Endothelial cell (in vitro differentiated cells): ENCODE results near the gene C1QTNF9. TPM values are rescaled to one million over a fixed set of nuclear protein-coding genes. Genes with fewer than 3 reads are reported as not detected.
"Not testable (repeated sequence)": the region's sequence is repeated elsewhere in the genome, so short reads cannot be mapped to it uniquely, and the experiment has no call there.

Experiments used
- DNase-seq: peaks from one replicate; pipeline ENCODE4 v3.0.0; 2021; ENCODE audit warnings: low spot score
- H3K27ac Mint-ChIP-seq: one replicate; pipeline ENCODE4 v1.8.0; 2021; ENCODE audit warnings: mixed read lengths, inconsistent platforms; ENCODE audit not compliant: unreplicated experiment
- H3K27me3 Mint-ChIP-seq: one replicate; pipeline ENCODE4 v1.8.0; 2021; ENCODE audit warnings: mild to moderate bottlenecking, moderate library complexity, mixed read lengths, inconsistent platforms; ENCODE audit not compliant: unreplicated experiment
- H3K36me3 Mint-ChIP-seq: one replicate; pipeline ENCODE4 v1.8.0; 2021; ENCODE audit warnings: mild to moderate bottlenecking, low read depth, mixed read lengths, inconsistent platforms; ENCODE audit not compliant: unreplicated experiment
- H3K4me1 Mint-ChIP-seq: one replicate; pipeline ENCODE4 v1.8.0; 2021; ENCODE audit warnings: mild to moderate bottlenecking, mixed read lengths, inconsistent platforms; ENCODE audit not compliant: unreplicated experiment
- H3K4me3 Mint-ChIP-seq: one replicate; pipeline ENCODE4 v1.8.0; 2021; ENCODE audit warnings: mild to moderate bottlenecking, mixed read lengths, inconsistent platforms; ENCODE audit not compliant: unreplicated experiment
- H3K9me3 Mint-ChIP-seq: one replicate; pipeline ENCODE4 v1.8.0; 2021; ENCODE audit warnings: mixed read lengths, inconsistent platforms; ENCODE audit not compliant: unreplicated experiment
- long read RNA-seq: library from polyadenylated mRNA; unstranded; transcript quantifications from one replicate; pipeline ENCODE4 v2.0.0, GENCODE V29; 2020; ENCODE audit not compliant: unreplicated experiment
- total RNA-seq: library from RNA; stranded (reverse); fragmentation: NEBNext Ultra II Directional; extraction: Animal tissue kit (Norgen Biotek cat#: 25700); gene quantifications from one replicate; pipeline ENCODE4 v1.2.1, GENCODE V29; 2021; ENCODE audit not compliant: unreplicated experiment
- TF ChIP-seq, protein P1 (sequence below): fragments of 200-600 bp; sonication (generic); IDR thresholded peaks from one replicate; pipeline ENCODE4 v1.5.0; 2021; ENCODE audit warnings: antibody characterized with exemption; ENCODE audit not compliant: unreplicated experiment

Gene C1QTNF9, protein sequence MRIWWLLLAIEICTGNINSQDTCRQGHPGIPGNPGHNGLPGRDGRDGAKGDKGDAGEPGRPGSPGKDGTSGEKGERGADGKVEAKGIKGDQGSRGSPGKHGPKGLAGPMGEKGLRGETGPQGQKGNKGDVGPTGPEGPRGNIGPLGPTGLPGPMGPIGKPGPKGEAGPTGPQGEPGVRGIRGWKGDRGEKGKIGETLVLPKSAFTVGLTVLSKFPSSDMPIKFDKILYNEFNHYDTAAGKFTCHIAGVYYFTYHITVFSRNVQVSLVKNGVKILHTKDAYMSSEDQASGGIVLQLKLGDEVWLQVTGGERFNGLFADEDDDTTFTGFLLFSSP
- total RNA-seq, result not detected
- long read RNA-seq, result 0 reads

DNA sequence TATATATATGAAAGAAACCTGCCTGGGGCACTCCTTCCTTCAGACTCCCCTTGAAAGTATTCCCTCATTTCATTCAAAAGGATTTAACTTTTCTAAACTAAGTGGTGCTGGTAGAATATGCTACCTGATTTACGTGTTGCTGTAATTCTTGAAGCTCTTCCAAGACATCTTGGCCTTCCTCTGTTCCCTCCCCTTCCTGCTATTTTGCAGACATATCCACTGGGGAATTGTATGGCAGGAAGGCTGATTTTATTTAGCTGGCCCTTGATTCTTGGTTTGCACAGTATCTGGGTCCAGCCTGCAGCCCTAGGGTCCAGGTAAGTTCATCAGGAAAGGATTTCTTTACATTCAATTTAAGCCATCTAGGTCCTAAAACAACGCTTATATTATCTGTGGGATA, at the start of gene C1QTNF9:
C1QTNF9 (plus strand) TSS at position 281 of the 400 bp plus-strand sequence. CDS start 6,424 bp downstream, outside the sequence.
- H3K27me3 Mint-ChIP-seq, H3K9me3 Mint-ChIP-seq, H3K36me3 Mint-ChIP-seq, H3K4me3 Mint-ChIP-seq, H3K27ac Mint-ChIP-seq, DNase-seq: not testable (repeated sequence)
- H3K4me1 Mint-ChIP-seq, result peaks cover 14% of the 10 kb centered on the region

DNA sequence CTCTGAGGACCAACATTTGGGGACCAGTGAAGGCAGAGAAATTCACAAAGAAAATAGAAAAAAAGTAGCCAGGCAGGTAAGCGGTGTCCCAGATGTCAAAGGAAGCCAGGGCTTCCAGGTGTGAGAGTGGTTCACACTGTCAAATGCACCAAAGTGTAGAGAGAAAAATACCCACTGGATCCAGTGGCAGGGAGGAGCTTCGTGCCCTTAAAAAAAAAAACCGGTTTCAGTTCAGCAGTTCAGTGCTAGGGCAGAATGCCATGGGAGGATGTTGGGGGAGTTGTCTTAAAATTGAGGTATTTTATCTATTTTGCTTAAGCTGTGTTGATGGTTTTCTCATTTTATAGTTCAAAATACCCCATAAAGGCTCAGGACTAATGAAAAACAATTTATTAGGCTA, 47.8 kb upstream of the C1QTNF9 start:
- no peak overlapping the region for H3K4me3 Mint-ChIP-seq
- no peaks in the 10 kb centered on the region for H3K9me3 Mint-ChIP-seq
- no peak for DNase-seq
- no peak overlapping the region for H3K27ac Mint-ChIP-seq
- no peaks in the 10 kb centered on the region for H3K36me3 Mint-ChIP-seq
- no peaks in the 10 kb centered on the region for H3K4me1 Mint-ChIP-seq
- TF ChIP-seq, protein P1, sequence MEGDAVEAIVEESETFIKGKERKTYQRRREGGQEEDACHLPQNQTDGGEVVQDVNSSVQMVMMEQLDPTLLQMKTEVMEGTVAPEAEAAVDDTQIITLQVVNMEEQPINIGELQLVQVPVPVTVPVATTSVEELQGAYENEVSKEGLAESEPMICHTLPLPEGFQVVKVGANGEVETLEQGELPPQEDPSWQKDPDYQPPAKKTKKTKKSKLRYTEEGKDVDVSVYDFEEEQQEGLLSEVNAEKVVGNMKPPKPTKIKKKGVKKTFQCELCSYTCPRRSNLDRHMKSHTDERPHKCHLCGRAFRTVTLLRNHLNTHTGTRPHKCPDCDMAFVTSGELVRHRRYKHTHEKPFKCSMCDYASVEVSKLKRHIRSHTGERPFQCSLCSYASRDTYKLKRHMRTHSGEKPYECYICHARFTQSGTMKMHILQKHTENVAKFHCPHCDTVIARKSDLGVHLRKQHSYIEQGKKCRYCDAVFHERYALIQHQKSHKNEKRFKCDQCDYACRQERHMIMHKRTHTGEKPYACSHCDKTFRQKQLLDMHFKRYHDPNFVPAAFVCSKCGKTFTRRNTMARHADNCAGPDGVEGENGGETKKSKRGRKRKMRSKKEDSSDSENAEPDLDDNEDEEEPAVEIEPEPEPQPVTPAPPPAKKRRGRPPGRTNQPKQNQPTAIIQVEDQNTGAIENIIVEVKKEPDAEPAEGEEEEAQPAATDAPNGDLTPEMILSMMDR, result no peak
- peaks cover 2% of the 10 kb centered on the region for H3K27me3 Mint-ChIP-seq

DNA sequence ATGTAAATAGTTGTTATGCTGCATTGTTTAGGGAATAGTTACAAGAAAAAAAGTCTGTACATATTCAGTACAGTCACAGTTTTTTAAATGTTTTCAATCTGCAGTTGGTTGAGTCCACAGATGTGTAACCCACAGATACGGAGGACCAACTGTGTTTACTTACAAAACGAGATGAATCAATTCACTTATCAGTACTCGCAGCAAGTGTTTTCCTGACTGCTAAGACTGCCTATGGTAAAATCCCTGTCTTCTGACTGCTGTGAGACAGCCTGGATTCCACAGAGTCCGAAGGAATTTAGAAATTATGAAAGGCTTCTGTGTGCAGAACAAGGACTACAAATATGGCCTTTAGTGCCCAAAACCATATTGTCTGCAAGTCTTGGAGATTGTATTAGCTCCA, 45.7 kb upstream of the C1QTNF9 start:
- TF ChIP-seq, protein P1, result no peak
- no peak overlapping the region for H3K4me3 Mint-ChIP-seq
- H3K36me3 Mint-ChIP-seq, result no peaks in the 10 kb centered on the region
- H3K9me3 Mint-ChIP-seq, result no peaks in the 10 kb centered on the region
- no peaks in the 10 kb centered on the region for H3K4me1 Mint-ChIP-seq
- H3K27me3 Mint-ChIP-seq, result peaks cover 3% of the 10 kb centered on the region
- DNase-seq, result no peak
- no peak overlapping the region for H3K27ac Mint-ChIP-seq

DNA sequence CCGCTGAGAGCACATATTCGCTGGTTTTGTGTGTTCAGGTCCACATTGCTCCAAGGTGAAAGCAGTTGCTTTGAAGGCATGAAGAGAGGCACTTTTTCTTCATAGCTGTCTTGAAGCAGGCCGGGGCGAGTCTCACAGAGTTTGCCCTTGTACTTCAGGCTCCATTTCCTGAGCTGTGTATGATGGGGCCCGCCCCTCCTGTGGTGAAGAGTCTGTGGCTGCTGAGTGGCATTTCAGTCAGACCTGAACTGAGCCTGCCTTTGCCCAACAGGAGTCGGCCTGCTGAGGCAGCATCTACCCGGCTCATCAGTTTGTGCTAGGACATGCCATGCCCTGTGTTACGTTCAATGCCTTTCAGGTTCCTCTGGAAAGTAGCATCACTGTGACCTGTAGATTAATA, 44.4 kb upstream of the C1QTNF9 start:
- H3K27ac Mint-ChIP-seq, result no peak overlapping the region
- H3K27me3 Mint-ChIP-seq, result peaks cover 2% of the 10 kb centered on the region
- TF ChIP-seq, protein P1, result no peak
- DNase-seq, result no peak
- H3K4me1 Mint-ChIP-seq, result no peaks in the 10 kb centered on the region
- no peaks in the 10 kb centered on the region for H3K36me3 Mint-ChIP-seq
- H3K9me3 Mint-ChIP-seq, result no peaks in the 10 kb centered on the region
- H3K4me3 Mint-ChIP-seq, result no peak overlapping the region

DNA sequence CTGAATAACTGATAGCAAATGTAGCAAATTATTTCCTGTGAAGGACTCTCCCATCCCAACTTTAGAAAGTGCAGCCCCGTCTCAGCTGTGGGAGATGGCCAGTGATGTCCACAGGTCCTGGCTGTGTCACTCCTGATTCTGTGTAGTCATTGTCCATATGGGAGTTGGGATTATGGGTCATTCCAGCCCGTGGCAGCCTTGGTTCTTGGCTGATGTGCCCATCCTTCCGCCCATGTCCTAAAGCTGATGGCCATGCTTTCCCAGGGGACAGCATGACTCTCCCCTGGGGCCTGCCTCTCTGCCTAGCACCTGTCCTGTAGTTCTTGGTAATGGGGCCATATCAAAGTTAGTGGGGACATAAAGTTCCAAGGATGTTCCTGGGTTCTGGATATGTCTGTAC, 43.9 kb upstream of the C1QTNF9 start:
- Mint-ChIP-seq H3K9me3 (no peaks in the 10 kb centered on the region), H3K27ac (no peak overlapping the region), H3K4me1 (no peaks in the 10 kb centered on the region), H3K27me3 (peaks cover 2% of the 10 kb centered on the region), H3K36me3 (no peaks in the 10 kb centered on the region), H3K4me3 (no peak overlapping the region)
- DNase-seq, result no peak
- TF ChIP-seq, protein P1, result no peak
